H1 (cell line): ENCODE data around the gene CHD5. TPM values are rescaled to one million over a fixed set of nuclear protein-coding genes. Genes with fewer than 3 reads are reported as not detected.

Source experiments
- CTCF ChIA-PET: fragments of 300-600 bp; sonication (Branson Sonifier 250); formaldehyde crosslinking; loops from one replicate; lab custom pipeline; 2021; ENCODE audit not compliant: partially characterized antibody; lab: Charles Lee
- POLR2A ChIA-PET: fragments of 300-600 bp; sonication (Branson Sonifier 250); formaldehyde crosslinking; loops from one replicate; lab custom pipeline; 2021; ENCODE audit warnings: inconsistent platforms; ENCODE audit not compliant: partially characterized antibody; lab: Charles Lee
- DNase-seq, 2 experiments: peaks; one replicate each; pipeline versions ENCODE4 v3.0.0 to v3.0.0-alpha.2; 2010 to 2022; ENCODE audit warnings: low spot score in 2 of 2, low read depth in 1 of 2, mixed read lengths in 1 of 2
- FAIRE-seq: peaks from 2 replicates; lab custom pipeline; 2011; peaks lifted over from hg19 to GRCh38; lab: Jason Lieb, UNC
- H2AFZ ChIP-seq: 2 replicates; pipeline ENCODE4 v1.8.1; 2012; ENCODE audit warnings: low read length, inconsistent platforms
- H2AK5ac ChIP-seq: 2 replicates; pipeline ENCODE4 v1.6.1; 2013; ENCODE audit warnings: low read depth, low read length
- H2BK120ac ChIP-seq: replicated peaks from 2 replicates; pipeline ENCODE3; 2013; ENCODE audit warnings: low read depth, low read length, inconsistent platforms
- H2BK12ac ChIP-seq: 2 replicates; pipeline ENCODE4 v1.6.1; 2013; ENCODE audit warnings: low read depth, low read length
- H2BK15ac ChIP-seq: 2 replicates; pipeline ENCODE4 v1.6.1; 2013; ENCODE audit warnings: low read length
- H2BK20ac ChIP-seq: 2 replicates; pipeline ENCODE4 v1.6.1; 2013; ENCODE audit warnings: low read length
- H2BK5ac ChIP-seq: 2 replicates; pipeline ENCODE4 v1.6.1; 2013; ENCODE audit warnings: low read depth, low read length
- H3K14ac ChIP-seq: 2 replicates; pipeline ENCODE4 v1.6.1; 2013; ENCODE audit warnings: inconsistent platforms; ENCODE audit not compliant: insufficient read length
- H3K18ac ChIP-seq: 2 replicates; pipeline ENCODE4 v1.6.1; 2013; ENCODE audit warnings: low read length; ENCODE audit errors: extremely low read depth
- H3K23ac ChIP-seq: 2 replicates; pipeline ENCODE4 v1.6.1; 2013; ENCODE audit warnings: inconsistent platforms; ENCODE audit not compliant: insufficient read length
- H3K23me2 ChIP-seq: 2 replicates; pipeline ENCODE4 v1.6.1; 2013; ENCODE audit warnings: low read depth, low read length
- H3K27ac ChIP-seq: 2 replicates; pipeline ENCODE4 v1.6.1; 2011; ENCODE audit warnings: low read depth, low read length, inconsistent platforms
- H3K27me3 ChIP-seq, 4 experiments: replicated peaks in 1 of 4; 1 replicate in 1 of 4; 2 replicates in 3 of 4; pipeline versions ENCODE4 v1.6.1 to v1.8.1; 2011 to 2013; ENCODE audit warnings: low read length in 3 of 4, mild to moderate bottlenecking in 3 of 4, inconsistent platforms in 2 of 4, mixed read lengths in 2 of 4, moderate library complexity in 1 of 4; ENCODE audit not compliant: control insufficient read depth in 3 of 4, insufficient read depth in 3 of 4; ENCODE audit errors: extremely low read depth in 1 of 4
- H3K36me3 ChIP-seq, 4 experiments: 2 replicates each; pipeline versions ENCODE4 v1.6.1 to v1.8.1; 2011 to 2013; ENCODE audit warnings: mild to moderate bottlenecking in 4 of 4, low read length in 3 of 4, moderate library complexity in 2 of 4, control low read depth in 1 of 4, inconsistent platforms in 1 of 4; ENCODE audit not compliant: insufficient read depth in 4 of 4, control insufficient read depth in 2 of 4
- H3K4ac ChIP-seq: replicated peaks from 2 replicates; pipeline ENCODE3; 2013; ENCODE audit warnings: low read length, low read depth, mixed read lengths, inconsistent platforms; ENCODE audit not compliant: insufficient read length
- H3K4me1 ChIP-seq, 4 experiments: replicated peaks in 1 of 4; 1 replicate in 1 of 4; 2 replicates in 3 of 4; pipeline versions ENCODE4 v1.6.1 to v1.8.1; 2011 to 2013; ENCODE audit warnings: low read length in 3 of 4, inconsistent platforms in 2 of 4, mixed read lengths in 1 of 4; ENCODE audit not compliant: insufficient read depth in 4 of 4, control insufficient read depth in 3 of 4
- H3K4me2 ChIP-seq, 2 experiments: 2 replicates each; pipeline versions ENCODE4 v1.6.1 to v1.8.1; 2011 to 2013; ENCODE audit warnings: low read depth in 2 of 2, low read length in 2 of 2, control low read depth in 1 of 2, inconsistent platforms in 1 of 2, mild to moderate bottlenecking in 1 of 2; ENCODE audit not compliant: insufficient read depth in 1 of 2
- H3K4me3 ChIP-seq, 4 experiments: fragments of 200-600, 300-600 bp in 1 of 4; sonication (generic), shearing (Covaris generic), sonication (Bioruptor Twin) in 1 of 4; 2 replicates each; pipeline versions ENCODE4 v1.5.1 to v1.8.1; 2011 to 2016; ENCODE audit warnings: low read length in 4 of 4, low read depth in 3 of 4, control low read depth in 2 of 4, inconsistent platforms in 2 of 4, mild to moderate bottlenecking in 2 of 4, mixed read lengths in 1 of 4, moderate library complexity in 1 of 4; ENCODE audit not compliant: insufficient read depth in 2 of 4; ENCODE audit errors: extremely low read depth in 1 of 4
- H3K56ac ChIP-seq: replicated peaks from 2 replicates; pipeline ENCODE3; 2013; ENCODE audit warnings: low read depth, mild to moderate bottlenecking, mixed read lengths, low read length, inconsistent platforms; ENCODE audit not compliant: insufficient read length
- H3K79me1 ChIP-seq: 2 replicates; pipeline ENCODE4 v1.6.1; 2013; ENCODE audit warnings: low read depth, low read length, control low read depth
- H3K79me2 ChIP-seq, 2 experiments: 2 replicates each; pipeline versions ENCODE4 v1.6.1 to v1.8.1; 2012 to 2013; ENCODE audit warnings: low read length in 2 of 2, mild to moderate bottlenecking in 2 of 2, inconsistent platforms in 1 of 2; ENCODE audit not compliant: insufficient read depth in 2 of 2, control insufficient read depth in 1 of 2
- H3K9ac ChIP-seq, 4 experiments: replicated peaks in 1 of 4; 1 replicate in 1 of 4; 2 replicates in 3 of 4; pipeline versions ENCODE4 v1.6.1 to v1.8.1; 2011 to 2013; ENCODE audit warnings: low read depth in 3 of 4, low read length in 3 of 4, control low read depth in 2 of 4, mild to moderate bottlenecking in 2 of 4, moderate library complexity in 2 of 4, inconsistent platforms in 1 of 4; ENCODE audit errors: extremely low read depth in 1 of 4
- H3K9me3 ChIP-seq, 2 experiments: 2 replicates each; pipeline versions ENCODE4 v1.6.1 to v1.8.1; 2012 to 2013; ENCODE audit warnings: mild to moderate bottlenecking in 2 of 2, moderate library complexity in 2 of 2, control low read depth in 1 of 2, inconsistent platforms in 1 of 2, low read depth in 1 of 2, low read length in 1 of 2, mixed read lengths in 1 of 2; ENCODE audit not compliant: insufficient read depth in 2 of 2
- H4K20me1 ChIP-seq, 2 experiments: replicated peaks in 1 of 2; 2 replicates each; pipeline versions ENCODE3 to v1.8.1; 2011 to 2013; ENCODE audit warnings: inconsistent platforms in 2 of 2, low read length in 2 of 2, mild to moderate bottlenecking in 1 of 2; ENCODE audit not compliant: insufficient read depth in 2 of 2, control insufficient read depth in 1 of 2
- H4K5ac ChIP-seq: 2 replicates; pipeline ENCODE4 v1.6.1; 2013; ENCODE audit warnings: low read length, low read depth, mixed read lengths, inconsistent platforms; ENCODE audit not compliant: insufficient read length
- H4K8ac ChIP-seq: 2 replicates; pipeline ENCODE4 v1.8.0; 2013; ENCODE audit warnings: mild to moderate bottlenecking, moderate library complexity, low read length, inconsistent platforms; ENCODE audit not compliant: insufficient read depth; ENCODE audit errors: extremely low read depth
- H4K91ac ChIP-seq: replicated peaks from 2 replicates; pipeline ENCODE3; 2013; ENCODE audit warnings: low read length, mixed read lengths, inconsistent platforms; ENCODE audit not compliant: insufficient read length
- GABPA ChIP-seq: IDR thresholded peaks from 2 replicates; pipeline ENCODE4 v1.6.1; 2011; ENCODE audit warnings: mild to moderate bottlenecking, low read length, moderate library complexity, borderline replicate concordance; ENCODE audit not compliant: insufficient read depth
- KDM4A ChIP-seq: IDR thresholded peaks from one replicate; pipeline ENCODE4 v1.7.1; 2012; ENCODE audit warnings: low read depth, mild to moderate bottlenecking, moderate library complexity, low read length, inconsistent platforms; ENCODE audit not compliant: severe bottlenecking
- SP1 ChIP-seq: IDR thresholded peaks from 2 replicates; pipeline ENCODE4 v1.6.1; 2011; ENCODE audit warnings: low read depth, low read length
- WGBS, 2 experiments: shearing (Covaris generic) in 1 of 2; methylation state at CpG; one replicate each; pipeline versions ENCODE4 v1.1.6 to v1.1.7; 2013 to 2015; ENCODE audit warnings: low lambda C conversion rate in 2 of 2, mixed read lengths in 2 of 2, inconsistent platforms in 1 of 2, low coverage in 1 of 2, missing lambda C conversion rate in 1 of 2; ENCODE audit not compliant: insufficient replicate concordance in 2 of 2, insufficient coverage in 1 of 2, insufficient read length in 1 of 2; ENCODE audit errors: extremely low coverage in 1 of 2, missing lambda C conversion rate in 1 of 2; 5-methylcytosine and 5-hydroxymethylcytosine counted together
- polyA plus RNA-seq, 7 experiments: library from polyadenylated mRNA; depleted of rRNA in 3 of 7; stranded (reverse) in 5 of 7; unstranded in 2 of 7; fragments of >200 nt in 5 of 7; fragments of 200-250 nt in 2 of 7; gene quantifications; 1 replicate in 5 of 7; 2 replicates in 1 of 7; 4 replicates in 1 of 7; pipeline versions ENCODE4 v1.2.1 to v1.2.3, GENCODE V29; 2011 to 2013; ENCODE audit warnings: missing spikeins in 2 of 7, mixed read lengths in 2 of 7
- total RNA-seq: library from RNA; stranded (reverse); fragmentation: NEBNext Ultra II Directional; extraction: Animal tissue kit (Norgen Biotek cat#: 25700); gene quantifications from 2 replicates; pipeline ENCODE4 v1.2.1, GENCODE V29; 2021

The CHD5 gene
- total and polyA plus RNA-seq, 2 of the 8 experiments (the other 6 are each of a cell fraction or from before 2014, with no cell fraction given): 0.42 to 1.8 TPM

DNA sequence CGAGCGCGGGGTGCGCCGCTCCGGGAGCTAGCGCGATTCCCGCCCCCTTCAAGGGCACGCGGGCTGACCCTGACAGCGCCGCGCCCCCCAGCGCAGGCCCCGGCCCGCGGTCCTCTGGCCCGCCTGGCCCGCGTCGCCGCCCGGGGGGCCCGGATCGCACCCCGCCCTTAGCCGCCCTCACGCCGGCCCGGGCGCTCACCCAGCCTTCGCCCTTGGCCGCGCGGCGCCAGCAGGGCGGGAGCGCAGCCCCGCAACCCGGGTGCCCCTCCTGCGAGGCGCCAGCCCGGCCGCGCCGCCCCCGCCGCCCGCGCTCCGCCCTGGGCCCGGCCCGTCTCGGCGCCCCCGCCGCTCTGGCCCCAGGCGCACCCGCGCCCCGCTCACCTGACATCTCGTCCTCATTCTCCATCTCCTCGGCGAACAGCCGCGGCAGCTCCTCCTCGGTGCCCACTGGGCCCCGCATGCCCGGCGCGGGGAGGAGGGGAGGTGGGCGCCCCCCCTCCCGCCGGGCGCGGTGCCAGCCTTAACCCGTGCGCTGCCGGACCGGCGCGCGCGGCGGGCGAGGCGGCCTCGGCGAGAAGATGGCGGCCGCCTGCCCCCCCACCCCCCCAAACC, 451 bp downstream of the CHD5 start:
- Histone ChIP-seq H2BK5ac (no peak overlapping the region), H3K4me3 (peak overlapping the region; percentile 39 to 55 (median 41); a peak in 7 of 8 replicates), H2AFZ (no peak overlapping the region), H3K27me3 (peaks cover 19 to 61% (median 46%) of the 10 kb centered on the region in 4 experiments), H3K4ac (no peak overlapping the region), H2BK15ac (no peak overlapping the region), H2BK12ac (no peak overlapping the region), H2BK20ac (no peak overlapping the region), H2AK5ac (no peak overlapping the region), H3K9ac (no peak overlapping the region), H3K18ac (no peak overlapping the region), H2BK120ac (no peak overlapping the region), H3K14ac (no peak overlapping the region), H4K8ac (peak overlapping the region; percentile 57; the same call in 1 of the 2 replicates), H4K5ac (no peak overlapping the region), H3K4me2 (peak overlapping the region; percentile 42 to 80), H3K79me1 (no peaks in the 10 kb centered on the region; the same call in 1 of the 2 replicates), H3K27ac (no peak overlapping the region), H3K79me2 (no peaks in the 10 kb centered on the region), H4K20me1 (peaks cover 3 to 23% of the 10 kb centered on the region in 2 experiments), H3K36me3 (0 out of 8 replicates have a peak, but pooled peaks cover 0 to under 1% (median 0%) of the 10 kb centered on the region in 4 experiments), H3K9me3 (no peaks in the 10 kb centered on the region), H3K4me1 (peaks cover 3 to 8% (median 6%) of the 10 kb centered on the region in 4 experiments), H3K23me2 (peaks cover 15% of the 10 kb centered on the region; the same call in 1 of the 2 replicates), H4K91ac (no peak overlapping the region), H3K56ac (no peak overlapping the region), H3K23ac (no peak overlapping the region)
- POLR2A ChIA-PET: no interaction called here
- 3% methylated on average over 32 of the region's 92 CpGs; no CpG with 5 or more reads in 1 of the 2 experiments for WGBS, 2 experiments
- CTCF ChIA-PET: interaction anchor here (1.0 kb wide), 1 partner anchor 59 kb away, joined by 3 read pairs; no protein-coding TSS in a partner anchor
- no peak for FAIRE-seq
- no peak for DNase-seq
- TF ChIP-seq GABPA (peak; percentile 17; the same call in 1 of the 2 replicates), KDM4A (peak; percentile 14), SP1 (no peak)
